ELR (cell line): ENCODE results near the gene DCTN4.

ENCODE experiments used
- DNase-seq: peaks from one replicate; pipeline ENCODE4 v3.0.0-alpha.2; 2015; ENCODE audit warnings: low read depth

DCTN4 gene

GRCh38 chr5:150670948-150671310, 87.9 kb downstream of the DCTN4 start:
- DNase-seq = no peak

DNA sequence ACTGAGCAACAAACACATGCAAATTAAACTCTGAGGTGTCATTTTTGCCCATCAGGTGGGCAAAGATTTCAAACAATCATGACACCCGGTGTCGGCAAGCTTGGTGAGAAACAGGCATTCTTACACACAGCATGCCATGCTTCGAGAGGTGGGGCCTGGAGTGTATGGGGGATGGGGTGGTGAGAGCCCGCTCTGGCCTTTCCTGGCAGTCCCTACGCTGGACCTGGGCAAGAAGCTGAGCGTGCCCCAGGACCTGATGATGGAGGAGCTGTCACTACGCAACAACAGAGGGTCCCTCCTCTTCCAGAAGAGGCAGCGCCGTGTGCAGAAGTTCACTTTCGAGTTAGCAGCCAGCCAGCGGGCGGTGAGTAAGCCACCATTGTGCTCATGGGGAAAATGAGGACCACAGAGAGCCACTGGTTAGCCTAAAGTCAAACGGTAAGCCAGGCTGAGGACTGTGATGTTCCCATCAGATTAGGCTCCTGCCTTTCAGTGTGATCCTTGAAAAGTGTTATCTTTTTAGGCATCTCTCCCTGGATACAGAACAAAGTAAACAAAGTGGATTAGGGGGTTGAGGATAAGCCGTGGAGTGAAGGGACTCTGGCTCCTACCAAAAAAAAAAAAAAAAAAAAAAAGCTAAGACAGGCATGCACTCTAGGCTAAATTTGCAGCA, 88.4 kb downstream of the DCTN4 start:
- no peak for DNase-seq

DNA sequence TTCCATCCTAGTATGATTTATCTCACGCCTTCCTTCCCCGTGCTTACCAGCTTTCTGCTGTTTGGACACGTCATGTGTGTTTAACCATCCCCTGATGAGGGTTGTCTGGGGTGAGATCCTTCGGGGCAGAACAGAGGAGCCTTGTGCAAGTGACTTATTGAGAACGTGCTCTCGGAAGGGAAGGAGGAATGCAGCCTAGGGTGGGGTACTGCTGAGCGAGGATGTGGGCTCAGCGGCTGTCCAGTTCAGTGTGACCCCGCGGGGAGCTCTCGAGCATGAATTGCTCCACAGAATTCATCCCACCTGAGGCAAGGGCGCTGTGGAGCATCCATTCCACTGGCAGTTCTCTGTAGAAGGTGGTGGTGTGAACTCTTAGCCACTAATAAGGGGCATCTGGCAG, 93.8 kb downstream of the DCTN4 start:
- no peak for DNase-seq

DNA sequence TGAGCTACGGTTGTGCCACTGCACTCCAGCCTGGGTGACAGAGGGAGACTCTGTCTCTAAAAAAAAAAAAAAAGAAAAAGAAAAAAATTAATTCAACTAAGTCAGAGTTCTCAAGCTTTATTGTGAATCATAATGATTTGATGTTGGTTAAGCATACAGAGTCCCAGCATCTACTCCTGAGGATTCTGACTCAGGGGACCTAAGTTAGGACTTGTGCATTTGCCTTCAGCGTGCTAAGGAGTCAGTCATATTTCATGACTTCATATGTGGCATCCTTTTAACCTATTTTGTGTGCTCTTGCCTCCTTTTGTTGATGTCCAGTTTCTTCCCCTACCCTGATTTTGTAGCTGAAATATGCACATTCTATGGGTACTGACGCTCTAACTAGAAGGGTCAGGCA, 94.9 kb downstream of the DCTN4 start:
- no peak for DNase-seq

GRCh38 chr5:150662731-150663516, 95.9 kb downstream of the DCTN4 start:
- no peak for DNase-seq

GRCh38 chr5:150661821-150662596, 96.8 kb downstream of the DCTN4 start:
- no peak for DNase-seq

- no peak for DNase-seq
Measured at GRCh38 chr5:150661086-150661485, 97.7 kb downstream of the DCTN4 start, which contains the start of gene MYOZ3. TSS of gene MYOZ3 (plus strand) at chr5:150661251. CDS start at chr5:150662942, 1,691 bp downstream.

DNA sequence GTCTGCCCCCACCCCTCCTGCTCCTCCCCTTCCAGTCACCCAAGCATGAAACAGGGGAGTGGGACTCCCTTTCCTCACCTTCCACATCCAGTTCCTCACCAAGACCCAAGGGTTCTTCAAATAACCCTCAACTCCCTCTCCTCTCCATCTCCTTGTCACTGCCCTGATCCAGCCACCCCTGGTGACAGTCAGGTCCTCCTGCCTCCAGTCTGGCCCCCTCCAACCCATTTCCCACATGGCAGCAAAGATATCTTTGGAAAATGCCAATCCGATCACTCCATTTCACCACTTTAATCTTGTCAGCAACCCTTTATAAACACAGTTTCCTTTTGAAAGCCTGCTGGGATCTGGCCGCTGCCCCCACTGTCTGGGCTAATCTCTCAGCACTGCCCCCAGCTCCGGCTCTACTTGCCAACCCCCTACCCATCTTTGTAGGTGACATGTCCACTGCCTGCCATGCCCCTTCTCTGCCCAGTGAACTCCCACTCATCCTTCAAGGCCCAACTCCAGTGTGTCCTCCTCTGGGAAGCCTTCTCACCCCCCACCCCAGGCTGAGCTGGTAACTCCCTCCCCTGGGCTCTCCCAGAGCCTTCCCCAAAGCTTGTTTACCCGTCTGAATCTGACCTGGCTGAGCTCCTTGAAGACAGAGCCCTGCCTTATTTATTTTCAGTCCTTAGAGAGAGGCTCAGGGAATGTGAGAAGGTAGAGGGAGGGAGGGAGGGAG, 98.5 kb downstream of the DCTN4 start:
- no peak for DNase-seq

- DNase-seq = no peak
Measured at GRCh38 chr5:150659360-150660107, 99.3 kb downstream of the DCTN4 start.

DNA sequence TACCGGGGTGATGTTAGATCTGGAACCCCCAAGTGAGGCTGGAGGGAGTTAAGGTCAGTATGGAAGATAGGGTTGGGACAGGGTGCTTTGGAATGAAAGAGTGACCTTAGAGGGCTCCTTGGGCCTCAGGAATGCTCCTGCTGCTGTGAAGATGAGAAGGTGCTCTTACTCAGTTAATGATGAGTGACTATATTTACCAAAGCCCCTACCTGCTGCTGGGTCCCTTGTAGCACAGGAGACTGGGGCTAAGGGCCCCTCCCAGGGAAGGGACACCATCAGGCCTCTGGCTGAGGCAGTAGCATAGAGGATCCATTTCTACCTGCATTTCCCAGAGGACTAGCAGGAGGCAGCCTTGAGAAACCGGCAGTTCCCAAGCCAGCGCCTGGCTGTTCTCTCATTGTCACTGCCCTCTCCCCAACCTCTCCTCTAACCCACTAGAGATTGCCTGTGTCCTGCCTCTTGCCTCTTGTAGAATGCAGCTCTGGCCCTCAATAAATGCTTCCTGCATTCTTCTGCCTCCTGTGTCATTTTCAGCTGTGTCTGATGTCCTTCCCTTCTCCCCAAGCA, 100.0 kb downstream of the DCTN4 start:
- no peak for DNase-seq
